ENCODE data around the gene GJC1. TPM values are rescaled to one million over a fixed set of nuclear protein-coding genes. Genes with fewer than 3 reads are reported as not detected.

The GJC1 gene
- polyA plus RNA-seq, 1 donor, result 8.2 TPM

GRCh38 chr17:44865231-44865660, 35.2 kb upstream of the GJC1 start:
- 20% methylated on average over 1 of the region's 1 CpG for WGBS (ENCODE audit: insufficient coverage, low lambda C conversion rate)
- H3K36me3 ChIP-seq (ENCODE audit: control insufficient read depth, insufficient read depth, low read length), result peaks cover 78% of the 10 kb centered on the region
- H3K4me3 ChIP-seq (ENCODE audit: low read length), result no peak overlapping the region
- no peak overlapping the region for H3K27ac ChIP-seq (ENCODE audit: low read length)
- DNase-seq, result peak; percentile 48 to 49
- no peaks in the 10 kb centered on the region for H3K4me1 ChIP-seq (ENCODE audit: control insufficient read depth, insufficient read depth, low read length)
- H3K27me3 ChIP-seq (ENCODE audit: control insufficient read depth, insufficient read depth, low read length), result no peaks in the 10 kb centered on the region
- H3K9me3 ChIP-seq (ENCODE audit: control insufficient read depth, low read depth, low read length), result no peaks in the 10 kb centered on the region

- H3K4me1 ChIP-seq (ENCODE audit: control insufficient read depth, insufficient read depth, low read length), result no peaks in the 10 kb centered on the region
- H3K36me3 ChIP-seq (ENCODE audit: control insufficient read depth, insufficient read depth, low read length), result peaks cover 79% of the 10 kb centered on the region
- DNase-seq, result no peak
- H3K9me3 ChIP-seq (ENCODE audit: control insufficient read depth, low read depth, low read length), result no peaks in the 10 kb centered on the region
- no peak overlapping the region for H3K4me3 ChIP-seq (ENCODE audit: low read length)
- H3K27me3 ChIP-seq (ENCODE audit: control insufficient read depth, insufficient read depth, low read length), result no peaks in the 10 kb centered on the region
- WGBS (ENCODE audit: insufficient coverage, low lambda C conversion rate), result no CpG with 5 or more reads among the region's 10 CpGs
- no peak overlapping the region for H3K27ac ChIP-seq (ENCODE audit: low read length)
Measured at GRCh38 chr17:44864831-44865230, 34.7 kb upstream of the GJC1 start.

GRCh38 chr17:44863061-44863918, 33.2 kb upstream of the GJC1 start:
- DNase-seq, result no peak
- no peaks in the 10 kb centered on the region for H3K4me1 ChIP-seq (ENCODE audit: control insufficient read depth, insufficient read depth, low read length)
- H3K9me3 ChIP-seq (ENCODE audit: control insufficient read depth, low read depth, low read length), result no peaks in the 10 kb centered on the region
- H3K36me3 ChIP-seq (ENCODE audit: control insufficient read depth, insufficient read depth, low read length), result peaks cover 80% of the 10 kb centered on the region
- H3K4me3 ChIP-seq (ENCODE audit: low read length), result no peak overlapping the region
- H3K27ac ChIP-seq (ENCODE audit: low read length), result no peak overlapping the region
- no peaks in the 10 kb centered on the region for H3K27me3 ChIP-seq (ENCODE audit: control insufficient read depth, insufficient read depth, low read length)
- 40% methylated on average over 1 of the region's 12 CpGs for WGBS (ENCODE audit: insufficient coverage, low lambda C conversion rate)

DNA sequence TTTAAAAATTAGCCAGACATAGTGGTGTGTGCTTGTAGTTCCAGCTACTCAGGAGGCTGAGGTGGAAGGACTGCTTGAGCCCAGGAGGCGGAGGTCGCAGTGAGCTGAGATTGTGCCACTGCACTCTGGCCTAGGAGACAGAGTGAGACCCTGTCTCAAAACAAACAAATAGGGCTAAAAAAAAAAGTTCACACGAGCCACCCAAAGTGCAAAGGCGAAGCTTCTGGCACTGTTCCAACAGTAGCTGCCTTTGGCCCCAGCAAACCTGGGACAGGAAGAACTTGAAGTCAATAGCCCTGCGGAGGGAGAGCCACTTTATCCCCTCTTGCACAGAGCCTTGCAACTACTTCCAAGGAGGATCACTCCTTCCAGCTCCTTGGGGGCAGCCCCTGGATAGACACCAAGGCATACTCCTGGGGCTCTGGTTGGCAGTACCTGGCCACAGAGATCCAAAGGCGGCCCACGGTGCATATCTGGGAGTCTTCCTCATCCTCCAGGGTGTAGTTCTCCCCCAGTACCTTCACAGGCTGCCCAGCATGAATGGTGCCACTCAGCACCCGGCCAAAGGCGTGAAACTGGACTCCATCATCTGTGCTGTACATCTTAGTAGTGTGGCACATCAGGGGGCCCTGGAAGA, 32.3 kb upstream of the GJC1 start:
- whole genome bisulfite sequencing (ENCODE audit: insufficient coverage, low lambda C conversion rate), result 100% methylated on average over 1 of the region's 9 CpGs
- H3K27ac ChIP-seq (ENCODE audit: low read length), result no peak overlapping the region
- no peaks in the 10 kb centered on the region for H3K27me3 ChIP-seq (ENCODE audit: control insufficient read depth, insufficient read depth, low read length)
- DNase-seq, result peak in 1 of 2 donors; percentile 31
- H3K9me3 ChIP-seq (ENCODE audit: control insufficient read depth, low read depth, low read length), result no peaks in the 10 kb centered on the region
- H3K4me1 ChIP-seq (ENCODE audit: control insufficient read depth, insufficient read depth, low read length), result no peaks in the 10 kb centered on the region
- peaks cover 78% of the 10 kb centered on the region for H3K36me3 ChIP-seq (ENCODE audit: control insufficient read depth, insufficient read depth, low read length)
- H3K4me3 ChIP-seq (ENCODE audit: low read length), result no peak overlapping the region

DNA sequence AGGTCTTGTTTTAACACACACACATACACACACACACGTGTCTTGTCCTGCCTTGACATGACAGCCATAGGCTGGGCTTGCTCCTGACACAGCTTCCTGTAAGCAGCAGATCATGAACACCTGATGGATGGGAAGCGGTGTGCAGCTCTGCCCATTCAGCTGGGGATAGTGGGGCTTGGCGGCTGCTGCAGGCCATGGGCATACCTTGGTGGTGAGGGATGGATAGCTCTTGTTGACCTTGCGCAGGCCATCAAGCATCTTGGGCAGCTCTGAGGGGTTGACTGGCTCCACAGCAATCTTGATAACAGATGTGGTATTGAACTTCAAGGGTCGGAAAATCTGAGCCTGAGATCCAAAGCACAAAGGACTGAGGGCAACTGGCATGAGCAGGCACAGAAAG, 29.6 kb upstream of the GJC1 start:
- Histone ChIP-seq H3K4me3 (ENCODE audit: low read length) (no peak overlapping the region), H3K9me3 (ENCODE audit: control insufficient read depth, low read depth, low read length) (no peaks in the 10 kb centered on the region), H3K36me3 (ENCODE audit: control insufficient read depth, insufficient read depth, low read length) (peaks cover 94% of the 10 kb centered on the region), H3K27ac (ENCODE audit: low read length) (no peak overlapping the region), H3K27me3 (ENCODE audit: control insufficient read depth, insufficient read depth, low read length) (no peaks in the 10 kb centered on the region), H3K4me1 (ENCODE audit: control insufficient read depth, insufficient read depth, low read length) (no peaks in the 10 kb centered on the region)
- no peak for DNase-seq
- no CpG with 5 or more reads among the region's 5 CpGs for WGBS (ENCODE audit: insufficient coverage, low lambda C conversion rate)

GRCh38 chr17:44854192-44854591, 24.1 kb upstream of the GJC1 start:
- H3K4me3 ChIP-seq (ENCODE audit: low read length), result no peak overlapping the region
- no peaks in the 10 kb centered on the region for H3K4me1 ChIP-seq (ENCODE audit: control insufficient read depth, insufficient read depth, low read length)
- H3K27ac ChIP-seq (ENCODE audit: low read length), result no peak overlapping the region
- no CpG with 5 or more reads among the region's 5 CpGs for WGBS (ENCODE audit: insufficient coverage, low lambda C conversion rate)
- peaks cover 82% of the 10 kb centered on the region for H3K36me3 ChIP-seq (ENCODE audit: control insufficient read depth, insufficient read depth, low read length)
- no peaks in the 10 kb centered on the region for H3K27me3 ChIP-seq (ENCODE audit: control insufficient read depth, insufficient read depth, low read length)
- DNase-seq, result no peak
- no peaks in the 10 kb centered on the region for H3K9me3 ChIP-seq (ENCODE audit: control insufficient read depth, low read depth, low read length)

DNA sequence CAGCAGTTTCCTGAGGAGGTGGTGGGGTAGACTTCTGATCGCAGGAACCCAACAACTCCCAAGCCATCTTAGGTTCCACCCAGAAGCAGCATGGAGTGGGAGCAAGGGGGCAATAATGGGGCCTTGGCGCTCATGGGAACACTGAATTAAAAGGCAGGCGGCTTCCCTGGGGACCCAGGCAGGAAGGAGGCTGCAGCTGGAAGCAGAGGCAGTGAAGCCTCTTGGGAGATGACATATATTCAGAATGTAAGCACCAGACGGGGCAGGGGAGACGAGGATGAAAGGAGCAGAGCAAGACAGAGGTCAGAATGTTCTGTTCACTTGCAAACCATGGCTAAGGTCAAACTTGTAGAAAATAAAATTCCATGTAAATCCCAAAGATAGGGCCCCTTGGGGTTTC, 20.5 kb upstream of the GJC1 start:
- H3K27me3 ChIP-seq (ENCODE audit: control insufficient read depth, insufficient read depth, low read length), result no peaks in the 10 kb centered on the region
- peaks cover 52% of the 10 kb centered on the region for H3K36me3 ChIP-seq (ENCODE audit: control insufficient read depth, insufficient read depth, low read length)
- no peak overlapping the region for H3K4me3 ChIP-seq (ENCODE audit: low read length)
- no peaks in the 10 kb centered on the region for H3K4me1 ChIP-seq (ENCODE audit: control insufficient read depth, insufficient read depth, low read length)
- no peak overlapping the region for H3K27ac ChIP-seq (ENCODE audit: low read length)
- WGBS (ENCODE audit: insufficient coverage, low lambda C conversion rate), result 100% methylated on average over 1 of the region's 5 CpGs
- H3K9me3 ChIP-seq (ENCODE audit: control insufficient read depth, low read depth, low read length), result no peaks in the 10 kb centered on the region
- no peak for DNase-seq

DNA sequence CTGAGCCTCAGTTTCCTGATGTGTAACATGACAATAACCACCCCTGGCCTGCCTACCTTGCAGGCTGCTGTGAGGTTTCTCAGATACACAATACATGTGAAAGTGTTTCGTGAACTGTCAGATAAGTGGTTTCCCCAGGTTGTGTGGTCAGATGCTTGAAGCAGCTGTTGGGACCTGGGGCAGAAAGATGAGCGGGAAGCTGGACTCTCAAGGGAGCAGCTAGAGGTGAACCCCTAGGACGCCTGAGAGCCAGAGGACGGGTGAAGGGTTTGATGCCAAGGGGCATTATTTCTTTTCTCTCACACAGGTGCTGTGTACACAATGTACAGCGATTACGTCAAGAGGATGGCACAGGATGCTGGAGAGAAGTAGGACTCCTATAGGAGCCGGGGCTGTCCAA, 19.9 kb upstream of the GJC1 start:
- Histone ChIP-seq H3K27me3 (ENCODE audit: control insufficient read depth, insufficient read depth, low read length) (no peaks in the 10 kb centered on the region), H3K27ac (ENCODE audit: low read length) (no peak overlapping the region), H3K4me1 (ENCODE audit: control insufficient read depth, insufficient read depth, low read length) (no peaks in the 10 kb centered on the region), H3K4me3 (ENCODE audit: low read length) (no peak overlapping the region), H3K36me3 (ENCODE audit: control insufficient read depth, insufficient read depth, low read length) (peaks cover 46% of the 10 kb centered on the region), H3K9me3 (ENCODE audit: control insufficient read depth, low read depth, low read length) (no peaks in the 10 kb centered on the region)
- no peak for DNase-seq
- no CpG with 5 or more reads among the region's 7 CpGs for WGBS (ENCODE audit: insufficient coverage, low lambda C conversion rate)

- H3K27me3 ChIP-seq (ENCODE audit: control insufficient read depth, insufficient read depth, low read length), result no peaks in the 10 kb centered on the region
- WGBS (ENCODE audit: insufficient coverage, low lambda C conversion rate), result no CpG with 5 or more reads among the region's 12 CpGs
- no peak overlapping the region for H3K27ac ChIP-seq (ENCODE audit: low read length)
- H3K9me3 ChIP-seq (ENCODE audit: control insufficient read depth, low read depth, low read length), result no peaks in the 10 kb centered on the region
- peaks cover 36% of the 10 kb centered on the region for H3K36me3 ChIP-seq (ENCODE audit: control insufficient read depth, insufficient read depth, low read length)
- no peaks in the 10 kb centered on the region for H3K4me1 ChIP-seq (ENCODE audit: control insufficient read depth, insufficient read depth, low read length)
- DNase-seq, result no peak
- H3K4me3 ChIP-seq (ENCODE audit: low read length), result no peak overlapping the region
Measured at GRCh38 chr17:44848961-44849489, 18.9 kb upstream of the GJC1 start.

- Histone ChIP-seq H3K27me3 (ENCODE audit: control insufficient read depth, insufficient read depth, low read length) (no peaks in the 10 kb centered on the region), H3K4me1 (ENCODE audit: control insufficient read depth, insufficient read depth, low read length) (no peaks in the 10 kb centered on the region), H3K4me3 (ENCODE audit: low read length) (no peak overlapping the region), H3K9me3 (ENCODE audit: control insufficient read depth, low read depth, low read length) (no peaks in the 10 kb centered on the region), H3K27ac (ENCODE audit: low read length) (no peak overlapping the region), H3K36me3 (ENCODE audit: control insufficient read depth, insufficient read depth, low read length) (peaks cover 29% of the 10 kb centered on the region)
- no peak for DNase-seq
- WGBS (ENCODE audit: insufficient coverage, low lambda C conversion rate), result no CpG with 5 or more reads among the region's 6 CpGs
Measured at GRCh38 chr17:44848257-44848795, 18.2 kb upstream of the GJC1 start.

Data from large intestine (tissue), 3 donors.